Measurements from ENCODE around the gene WASL.
"Not testable (repeated sequence)": the region's sequence is repeated elsewhere in the genome, so short reads cannot be mapped to it uniquely, and the experiment has no call there.

Gene WASL

GRCh38 chr7:123769371-123769770 is 20.6 kb upstream of the WASL start:
- peak; percentile 39 for DNase-seq (ENCODE audit: low read depth)

- no peak for DNase-seq (ENCODE audit: low read depth)
Observed at GRCh38 chr7:123768493-123768892, 19.7 kb upstream of the WASL start.

GRCh38 chr7:123763191-123763661 is 14.4 kb upstream of the WASL start:
- DNase-seq (ENCODE audit: low read depth): no peak

GRCh38 chr7:123761729-123762128 is 12.9 kb upstream of the WASL start:
- DNase-seq (ENCODE audit: low read depth): no peak

GRCh38 chr7:123757095-123757494 is 8.3 kb upstream of the WASL start:
- DNase-seq (ENCODE audit: low read depth): no peak

GRCh38 chr7:123755338-123755737 is 6.5 kb upstream of the WASL start:
- DNase-seq (ENCODE audit: low read depth): no peak

- DNase-seq (ENCODE audit: low read depth): no peak
Observed at GRCh38 chr7:123754271-123754871, 5.6 kb upstream of the WASL start.

GRCh38 chr7:123752534-123752933 is 3.7 kb upstream of the WASL start:
- no peak for DNase-seq (ENCODE audit: low read depth)

GRCh38 chr7:123751821-123752220 is 3.0 kb upstream of the WASL start:
- no peak for DNase-seq (ENCODE audit: low read depth)

GRCh38 chr7:123750389-123751230 is 1.8 kb upstream of the WASL start:
- DNase-seq (ENCODE audit: low read depth): no peak

GRCh38 chr7:123749537-123749857 is 694 bp upstream of the WASL start:
- DNase-seq (ENCODE audit: low read depth): peak; percentile 47

- DNase-seq (ENCODE audit: low read depth): no peak
Observed at GRCh38 chr7:123748171-123748733, 551 bp downstream of the WASL start.

- DNase-seq (ENCODE audit: low read depth): no peak
Observed at GRCh38 chr7:123747620-123748141, 1.1 kb downstream of the WASL start.

GRCh38 chr7:123746931-123747488 is 1.8 kb downstream of the WASL start:
- DNase-seq (ENCODE audit: low read depth): no peak

GRCh38 chr7:123746055-123746454 is 2.7 kb downstream of the WASL start:
- no peak for DNase-seq (ENCODE audit: low read depth)

GRCh38 chr7:123745437-123745836 is 3.4 kb downstream of the WASL start:
- no peak for DNase-seq (ENCODE audit: low read depth)

GRCh38 chr7:123744416-123744815 is 4.4 kb downstream of the WASL start:
- DNase-seq (ENCODE audit: low read depth): no peak

- no peak for DNase-seq (ENCODE audit: low read depth)
Observed at GRCh38 chr7:123741940-123742339, 6.9 kb downstream of the WASL start.

- DNase-seq (ENCODE audit: low read depth): no peak
Observed at GRCh38 chr7:123738808-123739207, 10.0 kb downstream of the WASL start.

GRCh38 chr7:123738356-123738755 is 10.4 kb downstream of the WASL start:
- no peak for DNase-seq (ENCODE audit: low read depth)

- not testable (repeated sequence) for DNase-seq (ENCODE audit: low read depth)
Observed at GRCh38 chr7:123737168-123737674, 11.6 kb downstream of the WASL start.

GRCh38 chr7:123735539-123735938 is 13.3 kb downstream of the WASL start:
- no peak for DNase-seq (ENCODE audit: low read depth)

- no peak for DNase-seq (ENCODE audit: low read depth)
Observed at GRCh38 chr7:123734498-123734897, 14.3 kb downstream of the WASL start.

All from HS-27A (cell line).